ENCODE measurements around the gene ZMYND8.

Gene ZMYND8

DNA sequence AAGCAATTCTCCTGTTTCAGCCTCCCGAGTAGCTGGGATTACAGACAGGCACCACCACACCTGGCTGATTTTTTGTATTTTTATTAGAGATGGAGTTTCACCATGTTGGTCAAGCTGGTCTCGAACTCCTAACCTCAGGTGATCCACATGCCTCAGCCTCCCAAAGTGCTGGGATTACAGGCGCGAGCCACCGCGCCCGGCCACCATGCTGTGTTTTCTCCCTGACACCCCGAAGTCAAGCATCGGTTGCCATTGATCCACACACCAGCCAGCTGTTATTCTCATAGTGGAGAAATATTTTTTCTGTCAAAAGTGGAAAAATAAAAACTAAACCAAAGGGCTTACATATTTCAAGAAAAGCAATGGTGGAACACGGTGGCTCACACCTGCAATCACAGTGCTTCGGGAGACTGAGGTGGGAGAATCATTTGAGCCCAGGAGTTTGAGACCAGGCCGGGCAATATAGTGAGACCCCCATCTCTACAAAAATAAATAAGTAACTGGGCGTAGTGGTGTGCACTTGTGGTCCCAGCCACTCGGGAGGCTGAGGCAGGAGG lies 157.4 kb downstream of the ZMYND8 start:
- TF ChIP-seq CTCF (IDR thresholded peaks at IDR 0.05; ENCODE audit: insufficient read depth, low read length, poor library complexity, severe bottlenecking) = no peak
- Histone ChIP-seq H3K4me3 (replicated peaks; ENCODE audit: low read depth, low read length) (no peak overlapping the region), H3K36me3 (ENCODE audit: control insufficient read depth, insufficient read depth, low read length) (no peaks in the 10 kb centered on the region), H3K27me3 (replicated peaks; ENCODE audit: control insufficient read depth, insufficient read depth, low read length) (no peaks in the 10 kb centered on the region)
- no peak for DNase-seq (ENCODE audit: extremely low read depth, insufficient read length)

- DNase-seq (ENCODE audit: extremely low read depth, insufficient read length) = no peak
- H3K36me3 ChIP-seq (ENCODE audit: control insufficient read depth, insufficient read depth, low read length) = no peaks in the 10 kb centered on the region
- no peaks in the 10 kb centered on the region for H3K27me3 ChIP-seq (replicated peaks; ENCODE audit: control insufficient read depth, insufficient read depth, low read length)
- no peak for TF ChIP-seq CTCF (IDR thresholded peaks at IDR 0.05; ENCODE audit: insufficient read depth, low read length, poor library complexity, severe bottlenecking)
- no peak overlapping the region for H3K4me3 ChIP-seq (replicated peaks; ENCODE audit: low read depth, low read length)
These were observed 158.2 kb downstream of the ZMYND8 start for GRCh38 chr20:47198254-47198671.

DNA sequence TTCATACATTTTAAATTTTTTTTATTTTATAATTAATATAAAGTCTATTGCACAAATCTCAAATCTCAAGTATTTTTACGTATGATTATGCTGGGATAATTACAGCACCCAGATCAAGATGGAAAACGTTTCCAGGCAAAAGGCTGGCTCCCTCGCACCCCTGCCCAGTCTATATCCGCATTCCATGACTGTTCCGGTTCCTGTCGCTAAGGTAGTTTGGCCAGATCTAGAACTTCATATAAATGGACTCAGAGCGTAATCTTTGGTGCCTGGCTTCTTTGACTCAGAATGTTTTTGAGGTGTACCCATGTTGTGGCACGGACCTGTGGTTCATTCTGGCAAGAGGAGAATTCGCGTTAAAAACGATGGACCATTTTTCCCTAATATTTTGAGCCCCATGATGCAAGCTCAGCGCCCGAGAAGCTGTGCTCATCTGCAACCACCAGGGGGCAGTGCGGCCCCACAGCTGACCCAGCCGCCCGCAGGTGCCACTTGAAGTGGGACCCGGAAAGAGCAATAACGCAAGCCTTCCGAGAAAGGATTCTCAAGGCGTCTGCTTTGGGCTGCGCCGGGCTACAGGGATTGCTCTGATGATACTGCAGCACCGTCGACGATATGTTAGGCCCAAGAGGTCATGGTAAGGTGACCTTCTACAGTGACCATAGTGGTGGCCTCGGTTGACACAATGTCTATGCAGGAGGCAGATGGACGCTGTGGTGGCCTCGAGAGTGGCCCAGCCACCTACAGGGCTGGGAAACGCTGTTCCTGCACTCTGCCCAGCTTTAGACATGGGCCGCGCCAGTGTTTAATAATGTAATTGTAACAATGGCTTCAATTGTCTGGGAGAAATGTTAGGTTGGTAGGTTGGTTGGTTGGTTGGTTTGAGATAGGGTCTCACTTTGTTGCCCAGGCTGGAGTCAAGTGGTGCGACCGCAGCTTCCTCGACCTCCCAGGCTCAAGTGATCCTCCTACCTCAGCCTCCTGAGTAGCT lies 160.1 kb downstream of the ZMYND8 start:
- peak; percentile 75 for DNase-seq (ENCODE audit: extremely low read depth, insufficient read length)
- H3K36me3 ChIP-seq (ENCODE audit: control insufficient read depth, insufficient read depth, low read length) = no peaks in the 10 kb centered on the region
- no peak overlapping the region for H3K4me3 ChIP-seq (replicated peaks; ENCODE audit: low read depth, low read length)
- TF ChIP-seq CTCF (IDR thresholded peaks at IDR 0.05; ENCODE audit: insufficient read depth, low read length, poor library complexity, severe bottlenecking) = peak; percentile 97
- no peaks in the 10 kb centered on the region for H3K27me3 ChIP-seq (replicated peaks; ENCODE audit: control insufficient read depth, insufficient read depth, low read length)

DNA sequence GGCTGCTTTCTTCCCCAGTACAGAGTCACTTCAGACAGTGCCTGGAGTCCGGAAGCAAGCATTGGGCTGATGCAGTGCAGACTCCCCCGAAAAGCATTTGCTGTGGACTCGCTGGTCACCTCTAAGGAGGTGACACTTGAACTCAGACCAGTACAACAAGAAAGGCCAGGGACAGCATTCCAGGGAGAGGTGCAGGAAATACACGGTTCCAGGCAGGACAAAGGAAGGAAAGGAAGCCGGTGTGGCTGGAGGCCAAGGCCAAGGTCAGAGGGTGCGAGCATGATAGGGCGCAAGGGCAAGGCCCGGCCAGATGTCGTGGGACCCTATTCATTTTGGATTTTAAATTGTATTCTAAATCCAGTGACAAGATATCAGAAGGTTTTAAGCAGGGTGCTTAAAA lies 160.9 kb downstream of the ZMYND8 start:
- no peak for TF ChIP-seq CTCF (IDR thresholded peaks at IDR 0.05; ENCODE audit: insufficient read depth, low read length, poor library complexity, severe bottlenecking)
- Histone ChIP-seq H3K36me3 (ENCODE audit: control insufficient read depth, insufficient read depth, low read length) (no peaks in the 10 kb centered on the region), H3K27me3 (replicated peaks; ENCODE audit: control insufficient read depth, insufficient read depth, low read length) (no peaks in the 10 kb centered on the region), H3K4me3 (replicated peaks; ENCODE audit: low read depth, low read length) (no peak overlapping the region)
- DNase-seq (ENCODE audit: extremely low read depth, insufficient read length) = no peak

DNA sequence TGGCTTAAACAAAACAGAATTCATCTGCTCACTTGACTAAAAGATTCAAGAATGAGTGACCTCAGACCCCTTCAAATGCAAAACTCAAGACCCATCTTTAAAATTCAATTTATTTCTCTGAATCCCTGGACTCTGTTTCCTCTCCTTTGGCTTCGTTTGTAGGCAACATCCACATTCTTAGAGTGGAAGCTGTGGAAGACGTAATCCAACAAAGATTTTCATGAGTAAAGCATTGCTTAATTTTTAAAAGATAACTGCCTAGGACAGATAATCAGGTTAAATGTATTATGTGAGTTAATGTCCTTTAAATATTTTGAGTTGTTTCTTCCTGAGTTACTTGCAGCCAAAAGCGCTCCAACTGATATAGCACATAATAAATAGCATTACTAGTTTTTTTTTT lies 164.5 kb downstream of the ZMYND8 start:
- no peak overlapping the region for H3K4me3 ChIP-seq (replicated peaks; ENCODE audit: low read depth, low read length)
- H3K27me3 ChIP-seq (replicated peaks; ENCODE audit: control insufficient read depth, insufficient read depth, low read length) = no peaks in the 10 kb centered on the region
- TF ChIP-seq CTCF (IDR thresholded peaks at IDR 0.05; ENCODE audit: insufficient read depth, low read length, poor library complexity, severe bottlenecking) = no peak
- H3K36me3 ChIP-seq (ENCODE audit: control insufficient read depth, insufficient read depth, low read length) = peaks cover 3% of the 10 kb centered on the region; the same call in 1 of the 2 replicates
- no peak for DNase-seq (ENCODE audit: extremely low read depth, insufficient read length)
